Anterior cingulate cortex (tissue), 58 donors: ENCODE results near the gene ISM1.
A peak's percentile ranks its signal among the peaks of the same experiment; 100 is the strongest.

Experiments
- DNase-seq, 58 donors: peaks; one replicate each; lab custom pipeline; 2025; lab: John Stamatoyannopoulos, UW

ISM1 gene

GRCh38 chr20:13338097-13338661 is 117.1 kb downstream of the ISM1 start:
- DNase-seq: no peak

- no peak for DNase-seq
These were observed 117.9 kb downstream of the ISM1 start for GRCh38 chr20:13338999-13339411.

GRCh38 chr20:13340088-13340487 is 119.0 kb downstream of the ISM1 start:
- DNase-seq: no peak

GRCh38 chr20:13341737-13342393 is 120.8 kb downstream of the ISM1 start:
- DNase-seq: no peak

- no peak for DNase-seq
These were observed 121.6 kb downstream of the ISM1 start for GRCh38 chr20:13342469-13343242.

GRCh38 chr20:13344671-13345070 is 123.6 kb downstream of the ISM1 start:
- peak in 3 of 58 donors; percentile 1 to 9 (median 4) for DNase-seq

- peak in 3 of 58 donors; percentile 2 to 6 (median 4) for DNase-seq
These were observed 127.5 kb downstream of the ISM1 start for GRCh38 chr20:13348311-13349234.

GRCh38 chr20:13349235-13349604 is 128.1 kb downstream of the ISM1 start:
- no peak for DNase-seq
